SJSA1 (cell line): ENCODE data around the gene CNPY3. TPM values are rescaled to one million over a fixed set of nuclear protein-coding genes. Genes with fewer than 3 reads are reported as not detected.
"Not testable (repeated sequence)": the region's sequence is repeated elsewhere in the genome, so short reads cannot be mapped to it uniquely, and the experiment has no call there.

ENCODE experiments used
- DNase-seq, 2 experiments: peaks; one replicate each; pipeline ENCODE4 v3.0.0-alpha.2; 2015 to 2020; ENCODE audit warnings: low spot score in 2 of 2, low read depth in 1 of 2
- H3K27ac ChIP-seq: fragments of 250-450 bp; sonication (Bioruptor Pico); 2 replicates; pipeline ENCODE4 v1.5.1; 2020; ENCODE audit warnings: mild to moderate bottlenecking, moderate library complexity
- H3K27me3 ChIP-seq: fragments of 250-450 bp; sonication (Bioruptor Pico); replicated peaks from 2 replicates; pipeline ENCODE4 v1.5.1; 2020; ENCODE audit warnings: mild to moderate bottlenecking, moderate library complexity
- H3K36me3 ChIP-seq: fragments of 250-450 bp; sonication (Bioruptor Pico); 2 replicates; pipeline ENCODE4 v1.5.1; 2020; ENCODE audit warnings: mild to moderate bottlenecking
- H3K4me1 ChIP-seq: fragments of 250-450 bp; sonication (Bioruptor Pico); replicated peaks from 2 replicates; pipeline ENCODE4 v1.6.1; 2021; ENCODE audit warnings: mild to moderate bottlenecking
- H3K4me3 ChIP-seq: fragments of 250-450 bp; sonication (Bioruptor Pico); 2 replicates; pipeline ENCODE4 v1.5.1; 2020; ENCODE audit warnings: mild to moderate bottlenecking
- H3K9me3 ChIP-seq: fragments of 250-450 bp; sonication (Bioruptor Pico); replicated peaks from 2 replicates; pipeline ENCODE4 v1.5.1; 2020; ENCODE audit warnings: mild to moderate bottlenecking
- total RNA-seq: library from RNA; depleted of rRNA; stranded (reverse); fragments of >200 nt; shearing (Covaris generic); gene quantifications from 2 replicates; pipeline ENCODE4 v1.2.3, GENCODE V29; 2014; rRNA removed

The CNPY3 gene
- total RNA-seq, result 34.3 and 55.2 TPM in 2 replicates

DNA sequence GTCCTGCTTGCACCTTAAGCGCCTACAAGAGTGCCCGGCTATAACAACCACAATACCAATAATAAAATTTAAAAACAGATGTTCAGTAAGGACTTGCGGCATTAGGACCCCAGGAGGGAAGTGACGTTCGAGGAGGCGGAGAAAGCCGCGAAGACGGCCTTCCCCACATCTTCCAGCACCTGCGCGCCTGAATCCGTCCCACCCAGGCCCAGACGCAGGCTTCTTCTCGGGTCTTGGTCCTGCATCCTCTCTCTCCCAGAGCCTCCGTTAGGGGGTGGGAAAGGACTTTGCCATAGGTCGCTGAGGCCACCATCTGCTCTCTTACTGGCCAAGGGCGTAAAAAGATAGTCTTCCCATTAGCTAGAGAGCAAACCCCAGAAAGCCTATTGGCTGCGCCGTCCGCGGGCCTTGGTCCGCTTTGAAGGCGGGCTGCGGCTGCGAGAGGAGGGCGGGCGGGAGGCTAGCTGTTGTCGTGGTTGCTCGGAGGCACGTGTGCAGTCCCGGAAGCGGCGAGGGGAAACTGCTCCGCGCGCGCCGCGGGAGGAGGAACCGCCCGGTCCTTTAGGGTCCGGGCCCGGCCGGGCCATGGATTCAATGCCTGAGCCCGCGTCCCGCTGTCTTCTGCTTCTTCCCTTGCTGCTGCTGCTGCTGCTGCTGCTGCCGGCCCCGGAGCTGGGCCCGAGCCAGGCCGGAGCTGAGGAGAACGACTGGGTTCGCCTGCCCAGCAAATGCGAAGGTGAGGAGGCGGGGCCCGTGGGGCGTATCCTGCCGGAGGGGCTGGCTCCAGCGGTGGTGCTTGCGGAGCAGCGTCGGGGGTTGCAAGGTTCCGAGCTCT, at the start of gene CNPY3:
CNPY3 (plus strand) TSS at position 495 of the 835 bp plus-strand sequence; CDS start at position 586, 91 bp downstream.
- Histone ChIP-seq H3K4me3 (peak within 1 kb of the TSS; percentile 62), H3K27ac (peak within 1 kb of the TSS; percentile 79), H3K9me3 (no peaks in the 10 kb centered on the region), H3K36me3 (peaks cover 28% of the 10 kb centered on the region), H3K27me3 (no peaks in the 10 kb centered on the region), H3K4me1 (peaks cover 16% of the 10 kb centered on the region)
- DNase-seq, result peak; percentile 97 to 98

DNA sequence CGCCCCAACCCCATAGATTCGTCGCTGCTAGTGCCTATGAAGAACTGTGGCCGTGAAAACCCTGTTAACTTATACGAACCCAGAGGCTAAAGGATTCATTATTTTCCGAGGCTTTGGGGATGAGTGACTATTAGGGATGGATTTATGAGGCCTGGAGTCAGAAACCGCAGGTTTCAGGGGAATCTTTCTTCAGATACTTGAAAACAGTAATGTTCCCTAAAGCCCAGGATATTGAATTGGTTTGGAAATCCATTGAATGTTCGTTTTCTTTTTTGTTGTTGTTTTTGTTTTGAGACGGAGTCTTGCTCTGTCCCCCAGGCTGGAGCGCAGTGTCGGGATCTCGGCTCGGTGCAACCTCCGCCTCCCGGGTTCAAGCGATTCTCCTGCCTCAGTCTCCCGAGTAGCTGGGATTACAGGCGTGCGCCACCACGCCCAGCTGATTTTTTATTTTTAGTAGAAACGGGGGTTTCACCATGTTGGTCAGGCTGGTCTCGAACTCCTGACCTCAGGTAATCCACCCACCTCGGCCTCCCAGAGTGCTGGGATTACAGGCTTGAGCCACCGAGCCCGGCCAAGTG, 49.0 kb upstream of the CNPY3 start:
- H3K27ac ChIP-seq, result peak overlapping the region; percentile 83
- peaks cover 46% of the 10 kb centered on the region for H3K36me3 ChIP-seq
- H3K27me3 ChIP-seq, H3K9me3 ChIP-seq, H3K4me1 ChIP-seq, DNase-seq: not testable (repeated sequence)
- peak overlapping the region; percentile 50 for H3K4me3 ChIP-seq

DNA sequence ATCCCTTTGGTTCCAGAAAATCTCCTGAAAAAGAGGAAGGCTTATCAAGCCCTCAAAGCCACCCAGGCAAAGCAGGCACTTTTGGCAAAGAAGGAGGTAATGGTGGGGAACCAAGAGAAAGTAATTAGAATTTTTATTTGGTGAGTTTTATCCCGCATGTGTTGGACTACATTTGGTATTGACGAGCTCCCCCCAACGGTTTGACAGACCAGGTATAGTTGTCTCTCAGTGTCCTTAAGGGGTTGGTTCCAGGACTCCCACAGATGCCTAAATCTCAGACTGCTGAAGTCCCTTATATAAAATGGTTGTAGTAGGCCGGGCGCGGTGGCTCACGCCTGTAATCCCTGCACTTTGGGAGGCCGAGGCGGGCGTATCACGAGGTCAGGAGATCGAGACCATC, 48.4 kb upstream of the CNPY3 start:
- H3K9me3 ChIP-seq, DNase-seq, H3K4me1 ChIP-seq, H3K27me3 ChIP-seq: not testable (repeated sequence)
- Histone ChIP-seq H3K36me3 (peaks cover 52% of the 10 kb centered on the region), H3K4me3 (peak overlapping the region; percentile 50), H3K27ac (peak overlapping the region; percentile 83; the same call in 1 of the 2 replicates)

DNA sequence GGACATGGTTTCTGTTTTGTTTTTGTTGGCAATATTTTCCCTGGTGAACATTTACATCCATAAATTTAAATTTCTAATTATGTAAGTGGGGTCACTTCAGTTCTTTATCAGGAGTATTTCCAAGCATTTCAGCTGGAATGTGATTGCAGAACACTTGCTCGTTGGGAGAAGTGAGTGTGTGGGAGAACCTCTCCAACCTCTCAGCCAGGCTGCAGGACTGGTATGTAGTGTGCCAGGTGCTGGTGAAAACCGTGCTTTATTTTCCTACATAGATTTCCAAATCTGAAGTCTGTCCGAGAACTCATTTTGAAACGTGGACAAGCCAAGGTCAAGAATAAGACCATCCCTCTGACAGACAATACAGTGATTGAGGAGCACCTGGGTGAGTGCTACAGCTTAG, 43.6 kb upstream of the CNPY3 start:
- Histone ChIP-seq H3K4me3 (no peak overlapping the region), H3K4me1 (peaks cover 8% of the 10 kb centered on the region), H3K9me3 (no peaks in the 10 kb centered on the region), H3K27me3 (no peaks in the 10 kb centered on the region), H3K36me3 (peaks cover 74% of the 10 kb centered on the region), H3K27ac (no peak overlapping the region)
- DNase-seq, result no peak

DNA sequence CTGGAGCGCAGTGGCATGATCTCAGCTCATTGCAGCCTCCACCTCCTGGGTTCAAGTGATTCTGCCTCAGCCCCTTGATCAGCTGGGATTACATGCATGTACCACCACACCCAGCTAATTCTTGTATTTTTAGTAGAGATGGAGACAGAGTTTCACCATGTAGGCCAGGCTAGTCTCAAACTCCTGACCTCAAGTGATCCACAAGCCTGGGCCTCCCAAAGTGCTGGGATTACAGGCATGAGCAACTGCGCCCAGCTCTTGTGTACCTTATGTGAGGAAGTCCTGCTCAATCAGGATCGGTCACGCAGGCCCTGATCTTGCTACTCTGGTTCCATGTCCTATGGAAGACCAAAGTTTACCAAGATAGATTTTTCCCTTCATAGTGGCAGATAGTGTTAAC, 41.1 kb upstream of the CNPY3 start:
- H3K4me3 ChIP-seq, H3K27ac ChIP-seq: not testable (repeated sequence)

DNA sequence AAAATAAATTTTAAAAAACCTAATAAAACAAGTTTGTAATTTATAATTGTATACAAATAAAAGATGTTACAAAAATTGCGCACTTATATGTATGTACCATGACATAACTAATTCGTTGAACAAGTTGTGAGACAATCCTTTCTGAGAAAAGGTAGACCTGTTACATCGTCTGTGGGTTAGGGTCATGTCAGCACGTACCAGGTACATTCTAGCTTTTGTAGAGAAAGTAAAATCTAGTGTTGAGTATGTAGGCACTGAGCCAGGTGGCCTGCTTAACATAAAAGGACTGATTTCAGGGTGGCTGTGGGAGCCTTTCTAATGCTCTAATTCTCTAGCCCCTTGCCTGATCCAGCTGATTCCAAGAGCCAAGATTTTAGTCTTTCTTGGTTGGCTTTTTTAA, 39.5 kb upstream of the CNPY3 start:
- DNase-seq, result no peak
- H3K36me3 ChIP-seq, result peaks cover 35% of the 10 kb centered on the region
- no peaks in the 10 kb centered on the region for H3K9me3 ChIP-seq
- H3K27ac ChIP-seq, result peak overlapping the region; percentile 94
- H3K4me1 ChIP-seq, result peaks cover 14% of the 10 kb centered on the region
- H3K27me3 ChIP-seq, result no peaks in the 10 kb centered on the region
- peak overlapping the region; percentile 89 for H3K4me3 ChIP-seq

More for the DNA sequence above, 41.1 kb upstream of the CNPY3 start:
- peaks cover 51% of the 10 kb centered on the region for H3K36me3 ChIP-seq
- peaks cover 14% of the 10 kb centered on the region for H3K4me1 ChIP-seq
- not testable (repeated sequence) for H3K27me3 ChIP-seq, H3K9me3 ChIP-seq, DNase-seq

DNA sequence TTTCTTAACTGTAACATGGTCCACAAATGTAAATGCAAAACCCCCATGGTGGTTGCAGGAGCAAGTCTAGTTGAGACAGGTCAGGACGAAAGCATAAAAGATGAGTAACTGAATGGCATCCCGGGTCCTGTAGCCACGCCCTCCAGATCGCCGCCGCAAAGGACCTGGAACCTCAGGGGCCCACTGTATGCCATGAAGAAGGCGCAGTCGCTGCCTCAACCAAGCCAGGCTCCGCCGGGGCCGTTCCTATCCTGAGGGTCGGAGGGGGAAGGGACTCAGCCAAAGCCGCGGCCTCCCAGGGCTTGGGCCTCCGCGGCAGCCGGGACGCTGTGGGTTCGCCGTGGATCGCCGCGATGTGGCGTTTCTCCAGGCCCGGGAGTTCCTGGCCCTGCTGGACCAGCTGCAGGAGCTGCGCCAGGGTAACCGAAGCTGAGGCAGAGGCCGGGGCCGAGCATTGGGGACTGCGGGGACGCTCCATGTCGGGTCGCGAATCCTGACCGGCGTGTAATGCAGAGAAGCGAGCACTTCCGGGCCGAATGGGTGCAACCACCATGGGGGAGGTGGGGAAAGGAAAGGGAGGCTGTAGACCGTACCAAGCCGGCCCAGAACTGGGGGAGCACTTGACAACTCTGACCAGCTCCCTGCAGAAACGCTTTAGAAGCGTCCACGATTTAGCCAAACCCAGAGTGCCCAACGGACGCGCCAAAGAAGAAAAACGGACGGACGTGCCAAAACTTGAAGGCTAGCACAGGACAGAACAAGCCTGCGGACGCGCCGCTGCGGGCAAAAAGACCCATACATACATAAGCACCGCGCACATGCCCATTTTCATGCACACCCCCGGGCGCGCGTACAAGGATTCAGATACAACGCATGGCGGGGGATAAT, 38.7 kb upstream of the CNPY3 start:
- Histone ChIP-seq H3K4me3 (peak overlapping the region; percentile 89), H3K27me3 (no peaks in the 10 kb centered on the region), H3K36me3 (peaks cover 27% of the 10 kb centered on the region), H3K4me1 (peaks cover 14% of the 10 kb centered on the region), H3K27ac (peak overlapping the region; percentile 94), H3K9me3 (no peaks in the 10 kb centered on the region)
- DNase-seq, result peak; percentile 96 to 98

DNA sequence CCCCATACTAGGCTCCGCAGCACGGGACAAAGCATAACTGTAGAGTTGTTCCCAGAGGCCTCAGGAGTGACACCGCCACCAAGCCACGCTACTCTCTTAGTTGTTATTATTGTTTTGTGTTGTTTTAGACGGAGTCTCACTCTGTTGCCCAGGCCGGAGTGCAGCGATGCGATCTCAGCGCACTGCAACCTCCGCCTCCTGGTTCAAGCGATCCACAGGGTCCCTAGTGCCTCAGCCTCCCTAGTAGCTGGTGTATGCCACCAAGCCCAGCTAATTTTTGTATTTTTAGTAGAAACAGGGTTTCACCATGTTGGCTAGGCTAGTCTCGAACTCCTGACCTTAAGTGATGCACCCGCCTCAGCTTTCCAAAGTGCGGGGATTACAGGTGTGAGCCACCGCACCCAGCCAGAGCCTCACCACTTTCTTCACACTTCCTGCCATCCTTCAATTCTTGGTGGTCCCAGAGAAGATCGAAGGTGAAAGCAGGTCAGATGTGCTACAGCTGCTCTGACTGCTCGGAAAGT, 38.0 kb upstream of the CNPY3 start:
- H3K9me3 ChIP-seq, result no peaks in the 10 kb centered on the region
- H3K27ac ChIP-seq, result peak overlapping the region; percentile 94; the same call in 1 of the 2 replicates
- H3K4me1 ChIP-seq, result peaks cover 14% of the 10 kb centered on the region
- no peaks in the 10 kb centered on the region for H3K27me3 ChIP-seq
- peak overlapping the region; percentile 89 for H3K4me3 ChIP-seq
- no peak for DNase-seq
- H3K36me3 ChIP-seq, result peaks cover 21% of the 10 kb centered on the region

DNA sequence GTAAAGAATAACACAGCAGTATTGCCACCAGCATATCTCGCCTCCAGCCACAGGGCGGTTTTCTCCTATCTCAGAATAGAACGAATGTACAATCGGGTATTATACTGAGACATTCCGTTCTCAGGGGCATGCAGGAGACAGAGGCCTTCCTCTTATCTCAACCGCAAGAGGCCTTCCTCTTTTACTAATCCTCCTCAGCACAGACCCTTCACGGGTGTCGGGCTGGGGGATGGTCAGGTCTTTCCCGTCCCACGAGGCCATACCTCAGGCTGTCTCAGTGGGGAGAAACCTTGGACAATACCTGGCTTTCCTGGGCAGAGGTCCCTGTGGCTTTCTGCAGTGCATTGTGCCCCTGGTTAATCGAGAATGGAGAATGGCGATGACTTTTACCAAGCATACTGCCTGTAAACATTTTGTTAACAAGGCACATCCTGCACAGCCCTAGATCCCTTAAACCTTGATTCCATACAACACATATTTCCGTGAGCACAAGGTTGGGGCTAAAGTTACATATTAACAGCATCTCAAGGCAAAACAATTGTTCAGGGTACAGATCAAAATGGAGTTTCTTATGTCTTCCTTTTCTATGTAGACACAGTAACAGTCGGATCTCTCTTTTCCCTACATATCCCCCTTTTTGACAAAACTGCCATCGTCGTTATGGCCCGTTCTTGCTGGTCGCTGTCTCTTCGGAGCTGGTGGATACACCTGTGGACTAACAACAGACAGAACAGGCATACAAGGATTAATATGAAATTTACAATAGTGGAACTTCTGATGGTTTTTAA, 35.0 kb upstream of the CNPY3 start:
- peaks cover 13% of the 10 kb centered on the region for H3K36me3 ChIP-seq
- H3K4me1 ChIP-seq, result peaks cover 14% of the 10 kb centered on the region
- DNase-seq, H3K27ac ChIP-seq, H3K27me3 ChIP-seq, H3K9me3 ChIP-seq, H3K4me3 ChIP-seq: not testable (repeated sequence)

DNA sequence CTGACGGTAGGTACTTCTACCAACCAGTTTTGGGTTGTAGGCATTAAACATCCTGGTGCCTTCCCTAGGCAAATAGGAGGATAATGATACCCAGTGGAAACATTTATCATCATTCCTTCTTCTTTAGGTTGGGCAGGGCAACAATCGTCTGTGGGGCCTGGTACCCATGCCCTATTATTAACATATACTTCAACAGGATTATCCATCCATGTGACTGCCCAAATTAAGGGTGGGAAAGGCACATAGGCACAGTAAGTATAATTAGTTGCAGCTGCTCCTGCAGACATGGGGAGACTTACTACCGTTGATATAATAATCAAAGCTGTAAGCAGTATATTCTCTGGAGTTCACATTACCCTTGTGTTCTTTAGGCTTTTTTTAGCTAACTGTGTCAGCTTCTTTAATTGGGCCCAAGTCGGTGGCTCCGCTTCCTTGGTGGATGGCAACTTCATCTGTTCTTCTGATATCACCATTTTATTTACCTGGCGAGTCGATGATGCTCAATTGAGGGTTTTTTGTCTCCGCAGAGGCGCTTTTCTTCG, 33.0 kb upstream of the CNPY3 start:
- Histone ChIP-seq H3K27me3 (no peaks in the 10 kb centered on the region), H3K27ac (no peak overlapping the region), H3K4me1 (peaks cover 3% of the 10 kb centered on the region), H3K4me3 (no peak overlapping the region), H3K36me3 (no peaks in the 10 kb centered on the region), H3K9me3 (no peaks in the 10 kb centered on the region)
- no peak for DNase-seq

DNA sequence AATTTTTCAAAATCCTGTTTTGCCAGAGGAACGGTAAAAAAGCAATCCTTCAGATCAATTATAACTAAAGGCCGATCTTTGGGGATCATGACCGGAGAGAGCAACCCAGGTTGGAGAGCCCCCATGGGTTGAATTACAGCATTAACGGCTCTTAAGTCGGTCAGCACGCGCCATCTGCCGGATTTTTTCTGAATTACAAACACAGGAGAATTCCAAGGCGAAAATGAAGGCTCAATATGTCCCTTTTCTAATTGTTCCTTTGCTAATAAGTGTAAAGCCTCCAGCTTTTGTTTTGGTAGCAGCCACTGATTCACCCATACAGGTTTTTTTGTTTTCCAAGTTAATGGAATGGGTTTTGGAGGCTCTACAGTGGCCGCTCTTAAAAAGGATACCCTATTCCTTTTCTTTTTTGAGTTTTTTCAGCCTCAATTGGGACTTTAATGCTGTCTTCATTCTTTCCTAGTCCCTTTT, 30.4 kb upstream of the CNPY3 start:
- DNase-seq, result peak; percentile 52 to 71
- Histone ChIP-seq H3K4me3 (no peak overlapping the region), H3K9me3 (no peaks in the 10 kb centered on the region), H3K36me3 (no peaks in the 10 kb centered on the region), H3K27me3 (no peaks in the 10 kb centered on the region), H3K4me1 (peaks cover 10% of the 10 kb centered on the region), H3K27ac (no peak overlapping the region)

DNA sequence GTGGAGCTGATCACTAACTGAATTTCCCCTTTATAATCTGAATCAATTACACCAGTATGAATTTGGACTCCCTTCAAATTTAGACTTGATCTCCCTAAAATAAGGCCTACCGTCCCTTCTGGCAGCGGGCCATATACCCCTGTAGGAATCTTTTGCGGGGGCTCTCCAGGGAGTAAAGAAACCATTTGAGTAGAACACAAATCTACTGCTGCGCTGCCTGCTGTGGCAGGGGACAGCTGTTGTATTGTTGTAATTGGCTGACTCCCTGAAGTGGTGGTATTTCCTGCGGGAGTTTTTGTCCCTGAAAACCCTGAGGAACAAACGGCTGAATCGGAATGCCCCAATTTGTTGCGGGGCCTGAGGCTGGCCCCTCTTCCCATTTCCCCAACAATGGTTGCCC, 29.4 kb upstream of the CNPY3 start:
- Histone ChIP-seq H3K4me1 (peaks cover 10% of the 10 kb centered on the region), H3K4me3 (no peak overlapping the region), H3K9me3 (no peaks in the 10 kb centered on the region), H3K36me3 (no peaks in the 10 kb centered on the region), H3K27ac (no peak overlapping the region), H3K27me3 (no peaks in the 10 kb centered on the region)
- DNase-seq, result no peak
